ENCODE data around the gene CAPN8. TPM values are rescaled to one million over a fixed set of nuclear protein-coding genes. Genes with fewer than 3 reads are reported as not detected.

CAPN8 gene
- total RNA-seq, 4 donors from 2014 or later, result 55.4 to 273 (median 91.6) TPM

- in situ Hi-C loops (cut with MboI; ENCODE audit: low pct_ligation_motif_present in 1 of 4, low pct_unique_long_range_greater_than_20kb in 1 of 4, low sequenced_read_pairs in 3 of 4) (no loop called here), intact Hi-C loops (cut with DNase I; ENCODE audit: low total_unique reads) (no loop called here)
- 96% methylated on average over 4 of the region's 4 CpGs; no CpG with 5 or more reads in 1 of the 2 donors for WGBS, 2 donors (ENCODE audit: low coverage in 1 of 2)
- Histone ChIP-seq H3K27ac (no peak overlapping the region), H3K27me3 (no peaks in the 10 kb centered on the region), H3K9me3 (no peaks in the 10 kb centered on the region), H3K36me3 (no peaks in the 10 kb centered on the region), H3K4me1 (no peaks in the 10 kb centered on the region), H3K4me3 (no peak overlapping the region)
- TF ChIP-seq EP300 (IDR thresholded peaks at IDR 0.05; ENCODE audit: low read depth) (no peak), POLR2AphosphoS5 (IDR thresholded peaks at IDR 0.05) (no peak), CTCF (IDR thresholded peaks at IDR 0.05) (no peak), POLR2A (IDR thresholded peaks at IDR 0.05) (no peak)
- DNase-seq, result no peak
These were observed 55.5 kb downstream of the CAPN8 start for GRCh38 chr1:223609977-223610376.

- no peaks in the 10 kb centered on the region for H3K4me1 ChIP-seq
- H3K4me3 ChIP-seq, result no peak overlapping the region
- no peaks in the 10 kb centered on the region for H3K27me3 ChIP-seq
- intact Hi-C loops (cut with DNase I; ENCODE audit: low total_unique reads) (no loop called here), in situ Hi-C loops (cut with MboI; ENCODE audit: low pct_ligation_motif_present in 1 of 4, low pct_unique_long_range_greater_than_20kb in 1 of 4, low sequenced_read_pairs in 3 of 4) (no loop called here)
- H3K9me3 ChIP-seq, result no peaks in the 10 kb centered on the region
- no peak overlapping the region for H3K27ac ChIP-seq
- TF ChIP-seq EP300 (IDR thresholded peaks at IDR 0.05; ENCODE audit: low read depth) (no peak), POLR2A (IDR thresholded peaks at IDR 0.05) (no peak), CTCF (IDR thresholded peaks at IDR 0.05) (no peak), POLR2AphosphoS5 (IDR thresholded peaks at IDR 0.05) (no peak)
- no peak for DNase-seq
- no peaks in the 10 kb centered on the region for H3K36me3 ChIP-seq
- WGBS, 2 donors (ENCODE audit: low coverage in 1 of 2), result 97% methylated on average over 7 to 13 of the region's 14 CpGs
These were observed 56.4 kb downstream of the CAPN8 start for GRCh38 chr1:223609066-223609465.

GRCh38 chr1:223558512-223558911, 107.0 kb downstream of the CAPN8 start:
- H3K9me3 ChIP-seq, result no peaks in the 10 kb centered on the region
- WGBS, 2 donors (ENCODE audit: low coverage in 1 of 2), result 90% methylated on average over 1 of the region's 1 CpG; no CpG with 5 or more reads in 1 of the 2 donors
- intact Hi-C loops (cut with DNase I; ENCODE audit: low total_unique reads), result no loop called here

GRCh38 chr1:223557130-223557475, 108.4 kb downstream of the CAPN8 start:
- no peak for DNase-seq
- no peak for TF ChIP-seq POLR2A (IDR thresholded peaks at IDR 0.05)
- no peak for TF ChIP-seq CTCF (IDR thresholded peaks at IDR 0.05)
- no peak for TF ChIP-seq POLR2AphosphoS5 (IDR thresholded peaks at IDR 0.05)
- no peak for TF ChIP-seq EP300 (IDR thresholded peaks at IDR 0.05; ENCODE audit: low read depth)
- no peak overlapping the region for H3K27ac ChIP-seq
- H3K4me3 ChIP-seq, result no peak overlapping the region
- H3K36me3 ChIP-seq, result no peaks in the 10 kb centered on the region
- in situ Hi-C loops (cut with MboI; ENCODE audit: low pct_ligation_motif_present in 1 of 4, low pct_unique_long_range_greater_than_20kb in 1 of 4, low sequenced_read_pairs in 3 of 4) (no loop called here), intact Hi-C loops (cut with DNase I; ENCODE audit: low total_unique reads) (no loop called here)
- no peaks in the 10 kb centered on the region for H3K27me3 ChIP-seq
- 68% methylated on average over 5 of the region's 5 CpGs; no CpG with 5 or more reads in 1 of the 2 donors for WGBS, 2 donors (ENCODE audit: low coverage in 1 of 2)
- no peaks in the 10 kb centered on the region for H3K9me3 ChIP-seq
- H3K4me1 ChIP-seq, result no peaks in the 10 kb centered on the region

More at GRCh38 chr1:223558512-223558911, 107.0 kb downstream of the CAPN8 start:
- Histone ChIP-seq H3K27me3 (no peaks in the 10 kb centered on the region), H3K4me3 (no peak overlapping the region), H3K27ac (no peak overlapping the region), H3K36me3 (no peaks in the 10 kb centered on the region), H3K4me1 (no peaks in the 10 kb centered on the region)
- no peak for TF ChIP-seq POLR2AphosphoS5 (IDR thresholded peaks at IDR 0.05)
- TF ChIP-seq CTCF (IDR thresholded peaks at IDR 0.05), result no peak
- no peak for TF ChIP-seq EP300 (IDR thresholded peaks at IDR 0.05; ENCODE audit: low read depth)
- TF ChIP-seq POLR2A (IDR thresholded peaks at IDR 0.05), result no peak
- DNase-seq, result no peak
- in situ Hi-C loops (cut with MboI; ENCODE audit: low pct_ligation_motif_present in 1 of 4, low pct_unique_long_range_greater_than_20kb in 1 of 4, low sequenced_read_pairs in 3 of 4), result no loop called here

Data from transverse colon (tissue), 4 donors.